Spleen (tissue), 7 donors: ENCODE data around the gene PRKCD.

Experiments
- POLR2A ChIP-seq, 3 donors: fragments of 450-650 bp; IDR thresholded peaks; one replicate each; pipeline ENCODE4 v1.5.1; 2017; ENCODE audit warnings: antibody characterized with exemption in 3 of 3, mild to moderate bottlenecking in 1 of 3
- TF ChIP-seq, protein P1 (sequence below), 11 experiments: fragments of 200-600 bp in 7 of 11; fragments of 450-650 bp in 4 of 11; sonication (generic) in 4 of 11; IDR thresholded peaks in 8 of 11; conservative IDR thresholded peaks in 3 of 11; 1 replicate in 7 of 11; 2 replicates in 4 of 11; pipeline versions ENCODE4 v1.4.0 to v1.8.0; 2016 to 2021; ENCODE audit warnings: antibody characterized with exemption in 11 of 11, inconsistent platforms in 4 of 11, mild to moderate bottlenecking in 1 of 11
- donor health status: DM: no; HTN: no; CAD: no; lungs with moderate emphysema.
- donor health status: DM: no; HTN: no; CAD: no.
- donor health status: DM: no; HTN: no; CAD: no.

DNA sequence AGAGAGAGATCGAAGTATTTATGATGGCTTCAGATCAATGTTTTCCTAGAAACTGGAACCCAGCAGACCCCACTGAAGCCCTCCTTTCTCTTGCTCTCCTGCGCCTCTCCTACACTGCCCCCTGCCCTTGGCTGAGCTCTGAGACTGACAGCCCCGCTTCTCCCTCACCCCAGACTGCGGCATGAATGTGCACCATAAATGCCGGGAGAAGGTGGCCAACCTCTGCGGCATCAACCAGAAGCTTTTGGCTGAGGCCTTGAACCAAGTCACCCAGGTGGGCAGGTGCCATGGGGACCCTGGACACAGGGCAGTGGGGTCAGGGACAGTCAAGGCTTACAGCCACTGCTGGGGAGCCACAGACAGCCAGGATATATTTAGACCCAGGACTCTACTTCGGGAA, 23.7 kb downstream of the PRKCD start:
- TF ChIP-seq, protein P1, sequence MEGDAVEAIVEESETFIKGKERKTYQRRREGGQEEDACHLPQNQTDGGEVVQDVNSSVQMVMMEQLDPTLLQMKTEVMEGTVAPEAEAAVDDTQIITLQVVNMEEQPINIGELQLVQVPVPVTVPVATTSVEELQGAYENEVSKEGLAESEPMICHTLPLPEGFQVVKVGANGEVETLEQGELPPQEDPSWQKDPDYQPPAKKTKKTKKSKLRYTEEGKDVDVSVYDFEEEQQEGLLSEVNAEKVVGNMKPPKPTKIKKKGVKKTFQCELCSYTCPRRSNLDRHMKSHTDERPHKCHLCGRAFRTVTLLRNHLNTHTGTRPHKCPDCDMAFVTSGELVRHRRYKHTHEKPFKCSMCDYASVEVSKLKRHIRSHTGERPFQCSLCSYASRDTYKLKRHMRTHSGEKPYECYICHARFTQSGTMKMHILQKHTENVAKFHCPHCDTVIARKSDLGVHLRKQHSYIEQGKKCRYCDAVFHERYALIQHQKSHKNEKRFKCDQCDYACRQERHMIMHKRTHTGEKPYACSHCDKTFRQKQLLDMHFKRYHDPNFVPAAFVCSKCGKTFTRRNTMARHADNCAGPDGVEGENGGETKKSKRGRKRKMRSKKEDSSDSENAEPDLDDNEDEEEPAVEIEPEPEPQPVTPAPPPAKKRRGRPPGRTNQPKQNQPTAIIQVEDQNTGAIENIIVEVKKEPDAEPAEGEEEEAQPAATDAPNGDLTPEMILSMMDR (IDR thresholded peaks at IDR 0.05 in 8 of 11, conservative IDR thresholded peaks at IDR 0.05 in 3 of 11), result no peak
- TF ChIP-seq POLR2A (IDR thresholded peaks at IDR 0.05), result no peak
